Neuronal stem cell (in vitro differentiated cells): Measurements from ENCODE around the gene USE1.
A peak's percentile ranks its signal among the peaks of the same experiment; 100 is the strongest.

Experiments
- DNase-seq: peaks from one replicate; pipeline ENCODE4 v3.0.0-alpha.2; 2013; ENCODE audit warnings: low spot score
- H2AFZ ChIP-seq: one replicate; pipeline ENCODE4 v1.6.1; 2013; ENCODE audit warnings: mild to moderate bottlenecking, low read length, inconsistent platforms
- H2AK5ac ChIP-seq: 2 replicates; pipeline ENCODE4 v1.6.1; 2013; ENCODE audit warnings: low read depth, mild to moderate bottlenecking, inconsistent platforms, low read length, moderate library complexity, mixed read lengths
- H2BK120ac ChIP-seq: 2 replicates; pipeline ENCODE4 v1.6.1; 2013; ENCODE audit warnings: low read depth, mild to moderate bottlenecking, inconsistent platforms, low read length, moderate library complexity, mixed read lengths
- H2BK12ac ChIP-seq: one replicate; pipeline ENCODE4 v1.6.1; 2013; ENCODE audit warnings: low read length, inconsistent platforms
- H2BK15ac ChIP-seq: 2 replicates; pipeline ENCODE4 v1.6.1; 2013; ENCODE audit warnings: mild to moderate bottlenecking, low read length, inconsistent platforms, mixed read lengths
- H2BK5ac ChIP-seq: one replicate; pipeline ENCODE4 v1.6.1; 2013; ENCODE audit warnings: inconsistent platforms, mild to moderate bottlenecking, low read length, moderate library complexity
- H3K14ac ChIP-seq: one replicate; pipeline ENCODE4 v1.6.1; 2013; ENCODE audit warnings: low read length, inconsistent platforms
- H3K18ac ChIP-seq: 2 replicates; pipeline ENCODE4 v1.6.1; 2013; ENCODE audit warnings: low read length, inconsistent platforms
- H3K23ac ChIP-seq: 2 replicates; pipeline ENCODE4 v1.6.1; 2013; ENCODE audit warnings: low read depth, mild to moderate bottlenecking, mixed read lengths, low read length, inconsistent platforms; ENCODE audit not compliant: poor library complexity
- H3K27ac ChIP-seq: replicated peaks from 3 replicates; pipeline ENCODE4 v1.5.1; 2013; ENCODE audit warnings: low read length, inconsistent platforms
- H3K27me3 ChIP-seq, 3 experiments: 2 replicates each; pipeline ENCODE4 v1.6.1; 2013; ENCODE audit warnings: low read length in 3 of 3, mild to moderate bottlenecking in 2 of 3, inconsistent platforms in 1 of 3, low read depth in 1 of 3, mixed read lengths in 1 of 3, moderate library complexity in 1 of 3; ENCODE audit not compliant: control insufficient read depth in 3 of 3, insufficient read depth in 3 of 3
- H3K36me3 ChIP-seq, 2 donors: replicated peaks in 1 of 2; 2 replicates each; pipeline ENCODE4 v1.6.1; 2013; ENCODE audit warnings: low read length in 2 of 2; ENCODE audit not compliant: control insufficient read depth in 2 of 2, insufficient read depth in 2 of 2
- H3K4ac ChIP-seq: 2 replicates; pipeline ENCODE4 v1.6.1; 2013; ENCODE audit warnings: inconsistent platforms, mild to moderate bottlenecking, low read length, moderate library complexity
- H3K4me1 ChIP-seq, 2 donors: 1 replicate in 1 of 2; 2 replicates in 1 of 2; pipeline ENCODE4 v1.6.1; 2013; ENCODE audit warnings: low read length in 2 of 2, low read depth in 1 of 2; ENCODE audit not compliant: control insufficient read depth in 2 of 2, insufficient read depth in 1 of 2
- H3K4me2 ChIP-seq: one replicate; pipeline ENCODE4 v1.6.1; 2013; ENCODE audit warnings: mild to moderate bottlenecking, low read length, inconsistent platforms; ENCODE audit not compliant: insufficient read depth, poor library complexity, severe bottlenecking
- H3K4me3 ChIP-seq, 2 donors: 2 replicates each; pipeline ENCODE4 v1.5.1; 2013; ENCODE audit warnings: low read length in 2 of 2, mild to moderate bottlenecking in 2 of 2, inconsistent platforms in 1 of 2, moderate library complexity in 1 of 2
- H3K79me1 ChIP-seq: one replicate; pipeline ENCODE4 v1.6.1; 2013; ENCODE audit warnings: low read depth, mild to moderate bottlenecking, inconsistent platforms, low read length, moderate library complexity
- H3K9ac ChIP-seq: one replicate; pipeline ENCODE4 v1.6.1; 2013; ENCODE audit warnings: mild to moderate bottlenecking, low read depth, low read length, inconsistent platforms; ENCODE audit not compliant: poor library complexity
- H3K9me3 ChIP-seq, 2 donors: replicated peaks in 1 of 2; 2 replicates each; pipeline versions ENCODE3 to v1.6.1; 2013; ENCODE audit warnings: low read length in 2 of 2, mild to moderate bottlenecking in 2 of 2, inconsistent platforms in 1 of 2, low read depth in 1 of 2, mixed read lengths in 1 of 2, moderate library complexity in 1 of 2; ENCODE audit not compliant: control insufficient read depth in 2 of 2, insufficient read depth in 1 of 2
- H4K8ac ChIP-seq: one replicate; pipeline ENCODE4 v1.6.1; 2013; ENCODE audit warnings: low read depth, mild to moderate bottlenecking, inconsistent platforms, low read length, moderate library complexity
- H4K91ac ChIP-seq: one replicate; pipeline ENCODE4 v1.6.1; 2013; ENCODE audit warnings: low read length, low read depth, mild to moderate bottlenecking, inconsistent platforms; ENCODE audit not compliant: poor library complexity
- WGBS, 2 donors: extraction: QIAGEN DNeasy Blood & Tissue Kit; methylation state at CpG; one replicate each; pipeline ENCODE4 v1.1.7; 2013; ENCODE audit warnings: missing lambda C conversion rate in 2 of 2, mixed read lengths in 1 of 2; ENCODE audit not compliant: insufficient read length in 2 of 2, insufficient replicate concordance in 1 of 2; ENCODE audit errors: extremely low coverage in 2 of 2; 5-methylcytosine and 5-hydroxymethylcytosine counted together

Gene USE1

GRCh38 chr19:17209126-17210036, 5.8 kb upstream of the USE1 start:
- H3K4me1 ChIP-seq, result peaks cover 0 to under 1% of the 10 kb centered on the region in 2 donors
- H3K36me3 ChIP-seq, result peaks cover 24 to 83% of the 10 kb centered on the region in 2 donors
- no peak overlapping the region for H4K91ac ChIP-seq
- peak overlapping the region; percentile 73 for H3K23ac ChIP-seq
- WGBS, 2 donors, result no CpG with 5 or more reads among the region's 28 CpGs
- H3K79me1 ChIP-seq, result peaks cover 2% of the 10 kb centered on the region
- H2BK15ac ChIP-seq, result no peak overlapping the region
- H4K8ac ChIP-seq, result no peak overlapping the region
- H2BK12ac ChIP-seq, result peak overlapping the region; percentile 10
- no peak overlapping the region for H3K27ac ChIP-seq
- peak overlapping the region; percentile 85 for H3K14ac ChIP-seq
- peak overlapping the region; percentile 82 for H2BK5ac ChIP-seq
- no peak overlapping the region for H3K4ac ChIP-seq
- peak overlapping the region; percentile 22 for H3K18ac ChIP-seq
- no peak overlapping the region for H2AFZ ChIP-seq
- H2AK5ac ChIP-seq, result peak overlapping the region; percentile 68
- DNase-seq, result peak; percentile 48
- H3K9ac ChIP-seq, result peak overlapping the region; percentile 74
- no peak overlapping the region for H3K4me2 ChIP-seq
- no peaks in the 10 kb centered on the region for H3K27me3 ChIP-seq
- H3K9me3 ChIP-seq, result peaks cover 0 to 6% of the 10 kb centered on the region in 2 donors
- no peak overlapping the region for H2BK120ac ChIP-seq
- H3K4me3 ChIP-seq, result no peak overlapping the region

- H2AK5ac ChIP-seq, result no peak overlapping the region
- H3K23ac ChIP-seq, result no peak overlapping the region
- no peak overlapping the region for H3K14ac ChIP-seq
- H3K4ac ChIP-seq, result no peak overlapping the region
- H3K27me3 ChIP-seq, result no peaks in the 10 kb centered on the region
- no peak overlapping the region for H2BK120ac ChIP-seq
- H3K27ac ChIP-seq, result no peak overlapping the region
- H3K4me2 ChIP-seq, result no peak overlapping the region
- H2BK12ac ChIP-seq, result no peak overlapping the region
- H4K8ac ChIP-seq, result no peak overlapping the region
- H3K9ac ChIP-seq, result no peak overlapping the region
- no peak overlapping the region for H3K18ac ChIP-seq
- peaks cover 0 to 6% of the 10 kb centered on the region in 2 donors for H3K9me3 ChIP-seq
- H4K91ac ChIP-seq, result no peak overlapping the region
- peaks cover 3 to 5% of the 10 kb centered on the region in 2 donors for H3K4me1 ChIP-seq
- no peak overlapping the region for H3K4me3 ChIP-seq
- no peak for DNase-seq
- H3K36me3 ChIP-seq, result peaks cover 24 to 79% of the 10 kb centered on the region in 2 donors
- H2BK15ac ChIP-seq, result no peak overlapping the region
- H3K79me1 ChIP-seq, result peaks cover 2% of the 10 kb centered on the region
- no peak overlapping the region for H2BK5ac ChIP-seq
- WGBS, 2 donors, result no CpG with 5 or more reads among the region's 14 CpGs
- H2AFZ ChIP-seq, result no peak overlapping the region
These were observed 4.9 kb upstream of the USE1 start for GRCh38 chr19:17210296-17210695.

GRCh38 chr19:17211547-17212446, 3.4 kb upstream of the USE1 start:
- no peak overlapping the region for H3K23ac ChIP-seq
- WGBS, 2 donors, result no CpG with 5 or more reads among the region's 58 CpGs
- peaks cover 0 to 2% of the 10 kb centered on the region in 2 donors for H3K9me3 ChIP-seq
- no peak overlapping the region for H4K91ac ChIP-seq
- no peak overlapping the region for H2AFZ ChIP-seq
- no peak overlapping the region for H2BK12ac ChIP-seq
- H3K79me1 ChIP-seq, result peaks cover 5% of the 10 kb centered on the region
- no peaks in the 10 kb centered on the region for H3K27me3 ChIP-seq
- H3K4me3 ChIP-seq, result no peak overlapping the region
- H4K8ac ChIP-seq, result no peak overlapping the region
- no peak overlapping the region for H2BK15ac ChIP-seq
- no peak overlapping the region for H3K14ac ChIP-seq
- no peak overlapping the region for H3K27ac ChIP-seq
- no peak overlapping the region for H2AK5ac ChIP-seq
- no peak overlapping the region for H3K9ac ChIP-seq
- no peak overlapping the region for H2BK5ac ChIP-seq
- H3K4me1 ChIP-seq, result peaks cover 5 to 8% of the 10 kb centered on the region in 2 donors
- H3K4ac ChIP-seq, result no peak overlapping the region
- H3K36me3 ChIP-seq, result peaks cover 23 to 71% of the 10 kb centered on the region in 2 donors
- no peak overlapping the region for H2BK120ac ChIP-seq
- no peak overlapping the region for H3K4me2 ChIP-seq
- DNase-seq, result no peak
- H3K18ac ChIP-seq, result no peak overlapping the region
